ENCODE data around the gene LRRC9.

DNA sequence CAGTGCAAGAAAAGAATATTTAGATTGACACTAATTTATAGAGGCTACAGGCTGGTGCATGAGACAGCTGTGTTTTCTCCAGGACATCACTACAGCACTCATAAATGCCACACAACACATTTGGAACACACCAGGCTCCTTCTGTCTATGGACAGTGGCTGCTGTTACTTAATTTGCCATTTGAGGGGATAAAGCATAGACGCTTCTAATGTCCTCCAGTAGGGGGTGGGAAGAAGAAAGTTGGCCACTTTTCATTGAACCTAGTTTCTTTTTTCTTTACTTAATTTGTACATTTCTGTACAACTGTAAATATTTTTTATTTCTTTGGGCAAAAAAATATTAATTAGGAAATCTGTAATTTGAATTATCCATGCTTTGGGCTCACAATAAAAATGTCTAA is 37.0 kb upstream of the LRRC9 start:
- no peak for TF ChIP-seq POLR2A (IDR thresholded peaks at IDR 0.05; ENCODE audit: extremely low read depth, insufficient read length)
- peak; percentile 25 for TF ChIP-seq CTCF (IDR thresholded peaks at IDR 0.05; ENCODE audit: low read depth, low read length)
- TF ChIP-seq, protein P1, sequence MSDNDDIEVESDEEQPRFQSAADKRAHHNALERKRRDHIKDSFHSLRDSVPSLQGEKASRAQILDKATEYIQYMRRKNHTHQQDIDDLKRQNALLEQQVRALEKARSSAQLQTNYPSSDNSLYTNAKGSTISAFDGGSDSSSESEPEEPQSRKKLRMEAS (IDR thresholded peaks at IDR 0.05; ENCODE audit: low read depth, low read length), result no peak

Data from NB4 (cell line).